Ovary (tissue), 9 donors: ENCODE measurements around the gene PTPRN2. TPM values are rescaled to one million over a fixed set of nuclear protein-coding genes. Genes with fewer than 3 reads are reported as not detected.
A peak's percentile ranks its signal among the peaks of the same experiment; 100 is the strongest.
"Not testable (repeated sequence)": the region's sequence is repeated elsewhere in the genome, so short reads cannot be mapped to it uniquely, and the experiment has no call there.

Experiments used
- DNase-seq, 5 donors: peaks; one replicate each; pipeline ENCODE4 v3.0.0-alpha.2; 2019 to 2020
- H3K27ac ChIP-seq, 2 donors: fragments of 200-600 bp; one replicate each; pipeline versions ENCODE4 v1.5.1 to v1.8.0; 2019 to 2022
- H3K27me3 ChIP-seq: fragments of 200-600 bp; one replicate; pipeline ENCODE4 v1.8.0; 2022
- H3K36me3 ChIP-seq: fragments of 200-600 bp; sonication (generic); one replicate; pipeline ENCODE4 v1.5.1; 2019
- H3K4me1 ChIP-seq: one replicate; pipeline ENCODE4 v1.8.1; 2013; ENCODE audit warnings: mild to moderate bottlenecking, moderate library complexity; ENCODE audit not compliant: insufficient read depth
- H3K4me3 ChIP-seq: fragments of 200-600 bp; sonication (generic); one replicate; pipeline ENCODE4 v1.5.1; 2017
- H3K9me3 ChIP-seq, 2 donors: fragments of 200-600 bp in 1 of 2; sonication (generic) in 1 of 2; one replicate each; pipeline versions ENCODE4 v1.5.1 to v1.8.1; 2013 to 2019; ENCODE audit warnings: mild to moderate bottlenecking in 1 of 2, moderate library complexity in 1 of 2
- EP300 ChIP-seq: sonication (generic); formaldehyde crosslinking; IDR thresholded peaks from one replicate; pipeline ENCODE4 v1.6.1; 2017; ENCODE audit warnings: antibody characterized with exemption
- POLR2A ChIP-seq: fragments of 450-650 bp; IDR thresholded peaks from one replicate; pipeline ENCODE4 v1.6.1; 2017; ENCODE audit warnings: antibody characterized with exemption, mild to moderate bottlenecking, moderate library complexity
- WGBS, 3 donors: extraction: QIAGEN DNeasy Blood & Tissue Kit in 1 of 3; methylation state at CpG; one replicate each; pipeline versions ENCODE4 v1.1.5 to v1.1.7; 2013 to 2017; 5-methylcytosine and 5-hydroxymethylcytosine counted together
- intact Hi-C, 4 donors: fragments of 100-400 bp; cut with DNase I; formaldehyde crosslinking; loops; one replicate each; pipeline versions ENCODE4 v1.11.0 to v1.15.1; 2022 to 2023
- polyA plus RNA-seq, 2 donors: library from polyadenylated mRNA; stranded (reverse); fragments of 200-250 nt in 1 of 2; fragments of 350-450 nt in 1 of 2; fragmentation: Illumina TruSeq in 1 of 2; extraction: RNeasy Lipid Tissue Mini Kit (QIAGEN cat#74804) in 1 of 2; gene quantifications; one replicate each; pipeline ENCODE4 v1.2.3, GENCODE V29; 2013 to 2014
- total RNA-seq, 7 donors: library from RNA; depleted of rRNA in 2 of 7; stranded (reverse); fragments of >200 nt in 2 of 7; fragmentation: NEBNext Ultra II Directional in 3 of 7; extraction: Animal tissue kit (Norgen Biotek cat#: 25700) in 3 of 7; gene quantifications; one replicate each; pipeline versions ENCODE4 v1.1.0 to v1.2.4, GENCODE V29; 2016 to 2023
- TF ChIP-seq, protein P1 (sequence below), 3 donors: fragments of 450-650 bp in 2 of 3; fragments of 200-600 bp in 1 of 3; IDR thresholded peaks; one replicate each; pipeline versions ENCODE4 v1.5.1 to v1.8.0; 2016 to 2022; ENCODE audit warnings: antibody characterized with exemption in 3 of 3, mild to moderate bottlenecking in 1 of 3
- donor health status: DM: no; HTN: no; CAD: no; lungs with moderate emphysema.
- donor health status: DM: no; HTN: no; CAD: no.
- donor health status: Bipolar disorder and iron deficiency.
- donor health status: DM: yes; HTN: yes; CAD: no.
- donor health status: DM: no; HTN: no; CAD: no.
- donor health status: DM: yes; HTN: yes; CAD: no.

The PTPRN2 gene
- total and polyA plus RNA-seq, 9 donors = 3.5 to 11.1 (median 5.9) TPM

DNA sequence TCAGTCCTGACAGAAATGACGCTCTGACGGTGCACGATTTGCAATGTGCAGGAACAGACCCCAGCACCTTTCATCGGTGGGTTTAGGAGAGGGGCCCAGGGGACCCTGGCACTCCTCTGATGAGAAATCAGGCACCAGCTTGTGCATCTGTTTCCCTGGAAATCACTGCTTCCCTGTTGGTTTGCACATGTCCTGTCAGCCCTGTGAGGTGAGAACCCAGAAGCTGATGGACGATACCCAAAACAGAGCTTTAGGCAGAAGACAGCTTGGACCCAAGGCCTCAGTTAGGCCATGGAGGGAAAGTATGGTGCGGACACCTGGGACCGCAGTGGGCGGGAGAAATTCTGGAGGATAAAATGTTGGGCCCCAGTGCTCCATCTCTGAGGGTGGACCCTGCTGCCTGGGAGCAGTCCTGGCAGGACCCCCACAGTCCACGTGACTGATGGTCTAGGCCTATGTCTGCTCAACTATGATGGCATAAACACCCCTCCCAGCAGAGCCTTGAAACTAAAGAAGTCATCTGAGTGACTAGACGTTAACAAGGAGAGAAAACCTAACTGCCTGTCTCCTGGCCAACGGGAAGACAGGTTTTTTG is 242.8 kb downstream of the PTPRN2 start:
- Histone ChIP-seq H3K4me1 (no peaks in the 10 kb centered on the region), H3K4me3 (no peak overlapping the region), H3K27ac (no peak overlapping the region), H3K27me3 (no peaks in the 10 kb centered on the region), H3K9me3 (no peaks in the 10 kb centered on the region), H3K36me3 (no peaks in the 10 kb centered on the region)
- intact Hi-C loops = no loop called here
- DNase-seq = peak in 1 of 5 donors; percentile 7
- WGBS, 3 donors = 78 to 81% (median 79%) methylated on average over 11 of the region's 11 CpGs
- no peak for TF ChIP-seq POLR2A
- TF ChIP-seq EP300 = no peak
- TF ChIP-seq, protein P1, sequence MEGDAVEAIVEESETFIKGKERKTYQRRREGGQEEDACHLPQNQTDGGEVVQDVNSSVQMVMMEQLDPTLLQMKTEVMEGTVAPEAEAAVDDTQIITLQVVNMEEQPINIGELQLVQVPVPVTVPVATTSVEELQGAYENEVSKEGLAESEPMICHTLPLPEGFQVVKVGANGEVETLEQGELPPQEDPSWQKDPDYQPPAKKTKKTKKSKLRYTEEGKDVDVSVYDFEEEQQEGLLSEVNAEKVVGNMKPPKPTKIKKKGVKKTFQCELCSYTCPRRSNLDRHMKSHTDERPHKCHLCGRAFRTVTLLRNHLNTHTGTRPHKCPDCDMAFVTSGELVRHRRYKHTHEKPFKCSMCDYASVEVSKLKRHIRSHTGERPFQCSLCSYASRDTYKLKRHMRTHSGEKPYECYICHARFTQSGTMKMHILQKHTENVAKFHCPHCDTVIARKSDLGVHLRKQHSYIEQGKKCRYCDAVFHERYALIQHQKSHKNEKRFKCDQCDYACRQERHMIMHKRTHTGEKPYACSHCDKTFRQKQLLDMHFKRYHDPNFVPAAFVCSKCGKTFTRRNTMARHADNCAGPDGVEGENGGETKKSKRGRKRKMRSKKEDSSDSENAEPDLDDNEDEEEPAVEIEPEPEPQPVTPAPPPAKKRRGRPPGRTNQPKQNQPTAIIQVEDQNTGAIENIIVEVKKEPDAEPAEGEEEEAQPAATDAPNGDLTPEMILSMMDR (IDR thresholded peaks at IDR 0.05) = no peak

DNA sequence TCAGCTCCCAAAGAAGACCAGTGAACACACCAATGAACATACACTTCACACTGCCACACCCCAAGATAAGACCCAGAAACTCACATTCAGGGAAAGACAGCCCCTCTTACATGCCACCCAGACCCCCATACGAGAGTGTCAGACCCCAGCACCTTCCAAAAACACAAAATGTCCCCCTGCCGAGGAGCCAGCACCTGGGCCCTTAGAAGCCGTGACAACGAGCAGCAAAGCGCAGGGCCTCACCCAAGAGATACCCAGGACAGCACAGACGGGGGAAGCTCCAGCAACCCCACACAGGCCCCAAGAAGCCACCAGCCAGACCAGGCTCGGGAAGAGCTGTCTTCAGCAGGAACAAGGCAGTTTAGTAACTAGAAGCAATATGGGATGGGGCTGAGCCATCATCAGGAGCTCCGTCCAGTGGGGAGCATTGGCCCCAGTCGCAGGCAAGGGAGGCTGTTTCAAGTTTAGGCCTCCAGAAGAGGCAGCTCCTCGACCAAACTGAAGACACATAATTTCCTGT is 243.6 kb downstream of the PTPRN2 start:
- no peaks in the 10 kb centered on the region for H3K27me3 ChIP-seq
- H3K36me3 ChIP-seq = no peaks in the 10 kb centered on the region
- H3K9me3 ChIP-seq = no peaks in the 10 kb centered on the region
- 74 to 77% (median 77%) methylated on average over 10 of the region's 10 CpGs for WGBS, 3 donors
- DNase-seq = peak in 1 of 5 donors; percentile 6
- H3K4me1 ChIP-seq = no peaks in the 10 kb centered on the region
- intact Hi-C loops = no loop called here
- TF ChIP-seq POLR2A (no peak), EP300 (no peak)
- TF ChIP-seq, protein P1 (IDR thresholded peaks at IDR 0.05) = no peak
- H3K4me3 ChIP-seq = no peak overlapping the region
- H3K27ac ChIP-seq = no peak overlapping the region

DNA sequence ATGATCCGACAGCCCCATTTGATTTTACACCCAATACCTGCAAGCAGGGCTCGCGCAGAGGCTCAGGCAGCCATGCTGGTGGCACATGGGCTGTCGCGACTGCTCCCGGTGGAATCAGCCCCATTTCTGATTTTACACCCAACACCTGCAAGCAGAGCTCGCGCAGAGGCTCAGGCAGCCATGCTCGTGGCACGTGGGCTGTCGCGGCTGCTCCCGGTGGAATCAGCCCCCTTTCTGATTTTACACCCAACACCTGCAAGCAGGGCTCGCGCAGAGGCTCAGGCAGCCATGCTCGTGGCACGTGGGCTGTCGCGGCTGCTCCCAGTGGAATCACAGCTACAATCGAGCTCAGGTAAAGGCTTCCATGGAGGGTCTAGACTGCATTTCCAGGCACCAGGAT is 244.1 kb downstream of the PTPRN2 start:
- 92 to 93% (median 93%) methylated on average over 20 of the region's 20 CpGs for WGBS, 3 donors
- Histone ChIP-seq H3K27ac (no peak overlapping the region), H3K4me1 (no peaks in the 10 kb centered on the region), H3K4me3 (no peak overlapping the region), H3K9me3 (no peaks in the 10 kb centered on the region), H3K27me3 (no peaks in the 10 kb centered on the region), H3K36me3 (no peaks in the 10 kb centered on the region)
- no peak for DNase-seq
- TF ChIP-seq, protein P1 (IDR thresholded peaks at IDR 0.05) = no peak
- TF ChIP-seq EP300 (no peak), POLR2A (no peak)
- intact Hi-C loops = no loop called here

DNA sequence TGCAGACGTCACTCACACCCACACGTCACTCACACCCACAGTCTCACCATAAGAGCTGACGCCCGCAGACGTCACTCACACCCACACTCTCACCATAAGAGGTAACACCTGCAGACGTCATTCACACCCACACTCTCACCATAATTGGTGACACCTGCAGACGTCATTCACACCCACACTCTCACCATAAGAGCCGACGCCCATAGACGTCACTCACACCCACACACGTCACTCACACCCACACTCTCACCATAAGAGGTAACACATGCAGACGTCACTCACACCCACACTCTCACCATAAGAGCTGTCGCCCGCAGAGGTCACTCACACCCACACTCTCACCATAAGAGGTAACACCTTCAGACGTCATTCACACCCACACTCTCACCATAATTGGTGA is 246.5 kb downstream of the PTPRN2 start:
- H3K4me3 ChIP-seq, H3K4me1 ChIP-seq, H3K36me3 ChIP-seq, H3K27ac ChIP-seq, H3K27me3 ChIP-seq, H3K9me3 ChIP-seq, intact Hi-C loops: not testable (repeated sequence)
- DNase-seq = peak in 1 of 5 donors; percentile 9
- 87 to 90% (median 88%) methylated on average over 10 to 13 of the region's 15 CpGs for WGBS, 3 donors

DNA sequence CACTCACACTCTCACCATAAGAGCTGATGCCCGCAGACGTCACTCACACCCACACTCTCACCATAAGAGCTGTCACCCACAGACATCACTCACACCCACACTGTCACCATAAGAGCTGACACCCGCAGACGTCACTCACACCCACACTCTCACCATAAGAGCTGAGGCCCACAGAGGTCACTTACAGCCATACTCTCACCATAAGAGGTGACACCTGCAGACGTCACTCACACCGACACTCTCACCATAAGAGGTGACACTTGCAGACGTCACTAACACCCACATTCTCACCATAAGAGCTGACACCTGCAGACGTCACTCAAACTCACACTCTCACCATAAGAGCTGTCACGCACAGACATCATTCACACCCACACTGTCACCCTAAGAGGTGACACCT is 250.7 kb downstream of the PTPRN2 start:
- H3K27me3 ChIP-seq, intact Hi-C loops, H3K27ac ChIP-seq, H3K9me3 ChIP-seq, H3K4me3 ChIP-seq, H3K4me1 ChIP-seq, H3K36me3 ChIP-seq: not testable (repeated sequence)
- peak in 1 of 5 donors; percentile 13 for DNase-seq
- 70 to 90% (median 70%) methylated on average over 7 to 9 of the region's 9 CpGs for WGBS, 3 donors

DNA sequence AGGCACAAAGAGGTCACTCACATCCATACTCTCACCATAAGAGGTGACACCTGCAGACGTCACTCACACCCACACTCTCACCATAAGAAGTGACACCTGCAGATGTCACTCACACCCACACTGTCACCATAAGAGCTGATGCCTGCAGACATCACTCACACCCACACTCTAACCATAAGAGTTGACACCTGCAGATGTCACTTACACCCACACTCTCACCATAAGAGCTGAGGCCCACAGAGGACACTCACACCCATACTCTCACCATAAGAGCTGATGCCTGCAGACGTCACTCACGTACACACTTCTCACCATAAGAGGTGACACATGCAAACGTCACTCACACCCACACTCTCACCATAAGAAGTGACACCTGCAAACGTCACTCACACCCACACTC is 255.1 kb downstream of the PTPRN2 start:
- H3K4me1 ChIP-seq, H3K36me3 ChIP-seq, H3K4me3 ChIP-seq, H3K27ac ChIP-seq, intact Hi-C loops, H3K9me3 ChIP-seq, H3K27me3 ChIP-seq: not testable (repeated sequence)
- WGBS, 3 donors = 72 to 90% (median 82%) methylated on average over 3 to 4 of the region's 5 CpGs
- peak in 1 of 5 donors; percentile 6 for DNase-seq

DNA sequence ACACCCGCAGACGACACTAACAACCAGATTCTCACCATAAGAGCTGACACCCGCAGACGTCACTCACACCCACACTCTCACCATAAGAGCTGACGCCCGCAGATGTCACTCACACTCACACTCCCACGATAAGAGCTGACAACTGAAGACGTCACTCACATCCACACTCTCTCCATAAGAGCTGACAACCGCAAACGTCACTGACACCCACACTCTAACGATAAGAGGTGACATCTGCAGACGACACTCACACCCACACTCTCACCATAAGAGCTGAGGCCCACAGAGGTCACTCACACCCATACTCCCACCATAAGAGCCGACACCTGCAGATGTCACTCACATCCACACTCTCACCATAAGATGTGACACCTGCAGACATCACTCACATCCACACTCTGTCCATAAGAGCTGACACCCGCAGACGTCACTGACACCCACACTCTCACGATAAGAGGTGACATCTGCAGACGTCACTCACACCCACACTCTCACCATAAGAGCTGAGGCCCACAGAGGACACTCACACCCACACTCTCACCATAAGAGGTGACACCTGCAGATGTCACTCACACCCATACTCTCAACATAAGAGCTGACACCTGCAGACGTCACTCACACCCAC is 255.7 kb downstream of the PTPRN2 start:
- peak in 1 of 5 donors; percentile 23 for DNase-seq
- H3K27me3 ChIP-seq, H3K4me3 ChIP-seq, H3K27ac ChIP-seq, H3K9me3 ChIP-seq, intact Hi-C loops, H3K36me3 ChIP-seq, H3K4me1 ChIP-seq: not testable (repeated sequence)
- WGBS, 3 donors = 87 to 92% (median 88%) methylated on average over 18 of the region's 18 CpGs
